ENCODE measurements around the gene HECTD4. TPM values are rescaled to one million over a fixed set of nuclear protein-coding genes. Genes with fewer than 3 reads are reported as not detected.

HECTD4 gene
- total RNA-seq, 1 experiment from 2014 or later: 31.2 TPM

DNA sequence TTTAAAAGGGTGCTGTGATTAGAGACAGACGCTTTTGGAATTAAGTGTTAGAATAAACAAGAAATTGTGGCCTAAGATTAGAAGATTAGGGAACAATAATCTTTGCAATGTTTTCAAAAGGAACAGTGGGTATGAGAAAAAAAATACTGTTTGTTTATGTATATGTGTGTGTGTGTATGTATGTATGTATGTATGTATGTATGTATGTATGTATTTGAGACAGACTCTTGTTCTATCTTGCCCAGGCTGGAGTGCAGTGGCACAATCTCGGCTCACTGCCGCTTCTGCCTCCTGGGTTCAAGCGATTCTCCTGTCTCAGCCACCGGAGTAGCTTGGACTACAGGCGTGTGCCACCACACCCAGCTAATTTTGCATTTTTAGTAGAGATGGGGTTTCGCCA lies 175.3 kb downstream of the HECTD4 start:
- H3K27ac ChIP-seq (ENCODE audit: low read depth, low read length): no peak overlapping the region
- no peak for DNase-seq (ENCODE audit: low read depth, low spot score)
- intact Hi-C loops (cut with micrococcal nuclease): no loop called here
- H3K36me3 ChIP-seq (ENCODE audit: control insufficient read depth in 1 of 2, insufficient read depth in 2 of 2, low read length in 2 of 2): peaks cover 5 to 12% of the 10 kb centered on the region in 2 experiments; a peak in 3 of 4 replicates
- POLR2A ChIA-PET: no interaction called here
- CTCF ChIA-PET: no interaction called here
- no peaks in the 10 kb centered on the region for H3K4me1 ChIP-seq (ENCODE audit: control insufficient read depth in 1 of 2, insufficient read depth in 2 of 2, low read length in 2 of 2)
- ATAC-seq: no peak
- H3K27me3 ChIP-seq (ENCODE audit: insufficient read depth, low read length): no peaks in the 10 kb centered on the region
- no peaks in the 10 kb centered on the region for H3K79me2 ChIP-seq (ENCODE audit: insufficient read depth, low read length)
- RAD21 ChIA-PET (ENCODE audit: low non-redundant PET in 1 of 2, low total read pairs in 2 of 2, uncharacterized antibody in 2 of 2, unreplicated experiment in 2 of 2): interaction anchor here in 1 of 2 experiments (0.6 kb wide), 1 partner anchor 88 kb away, joined by 6 read pairs; no protein-coding TSS in a partner anchor
- no peaks in the 10 kb centered on the region for H3K9me3 ChIP-seq (ENCODE audit: control insufficient read depth in 1 of 2, insufficient read depth in 1 of 2, low read depth in 1 of 2, low read length in 2 of 2)
- H4K20me1 ChIP-seq (ENCODE audit: insufficient read depth): no peaks in the 10 kb centered on the region
- H3K9me2 ChIP-seq (ENCODE audit: insufficient read depth): no peaks in the 10 kb centered on the region
- no peak overlapping the region for H3K4me2 ChIP-seq (ENCODE audit: low read length)
- no peak overlapping the region for H2AFZ ChIP-seq (ENCODE audit: low read depth, low read length, poor library complexity, severe bottlenecking)
- H3K9ac ChIP-seq (ENCODE audit: low read length): no peak overlapping the region
- H3K4me3 ChIP-seq (replicated peaks in 1 of 2; ENCODE audit: low read depth in 1 of 2, low read length in 2 of 2): no peak overlapping the region
- no TSS peak for BruUV-seq (replicated peaks)
- TF ChIP-seq ZFX (IDR thresholded peaks at IDR 0.05): no peak
- TF ChIP-seq JUND (IDR thresholded peaks at IDR 0.05): no peak
- TF ChIP-seq TCF7L2 (IDR thresholded peaks at IDR 0.05; ENCODE audit: borderline replicate concordance, extremely low read depth, insufficient read depth, insufficient read length): no peak
- no peak for TF ChIP-seq POLR2A (IDR thresholded peaks at IDR 0.05; ENCODE audit: borderline replicate concordance, extremely low read depth, insufficient read depth, insufficient read length)
- TF ChIP-seq, protein P1, sequence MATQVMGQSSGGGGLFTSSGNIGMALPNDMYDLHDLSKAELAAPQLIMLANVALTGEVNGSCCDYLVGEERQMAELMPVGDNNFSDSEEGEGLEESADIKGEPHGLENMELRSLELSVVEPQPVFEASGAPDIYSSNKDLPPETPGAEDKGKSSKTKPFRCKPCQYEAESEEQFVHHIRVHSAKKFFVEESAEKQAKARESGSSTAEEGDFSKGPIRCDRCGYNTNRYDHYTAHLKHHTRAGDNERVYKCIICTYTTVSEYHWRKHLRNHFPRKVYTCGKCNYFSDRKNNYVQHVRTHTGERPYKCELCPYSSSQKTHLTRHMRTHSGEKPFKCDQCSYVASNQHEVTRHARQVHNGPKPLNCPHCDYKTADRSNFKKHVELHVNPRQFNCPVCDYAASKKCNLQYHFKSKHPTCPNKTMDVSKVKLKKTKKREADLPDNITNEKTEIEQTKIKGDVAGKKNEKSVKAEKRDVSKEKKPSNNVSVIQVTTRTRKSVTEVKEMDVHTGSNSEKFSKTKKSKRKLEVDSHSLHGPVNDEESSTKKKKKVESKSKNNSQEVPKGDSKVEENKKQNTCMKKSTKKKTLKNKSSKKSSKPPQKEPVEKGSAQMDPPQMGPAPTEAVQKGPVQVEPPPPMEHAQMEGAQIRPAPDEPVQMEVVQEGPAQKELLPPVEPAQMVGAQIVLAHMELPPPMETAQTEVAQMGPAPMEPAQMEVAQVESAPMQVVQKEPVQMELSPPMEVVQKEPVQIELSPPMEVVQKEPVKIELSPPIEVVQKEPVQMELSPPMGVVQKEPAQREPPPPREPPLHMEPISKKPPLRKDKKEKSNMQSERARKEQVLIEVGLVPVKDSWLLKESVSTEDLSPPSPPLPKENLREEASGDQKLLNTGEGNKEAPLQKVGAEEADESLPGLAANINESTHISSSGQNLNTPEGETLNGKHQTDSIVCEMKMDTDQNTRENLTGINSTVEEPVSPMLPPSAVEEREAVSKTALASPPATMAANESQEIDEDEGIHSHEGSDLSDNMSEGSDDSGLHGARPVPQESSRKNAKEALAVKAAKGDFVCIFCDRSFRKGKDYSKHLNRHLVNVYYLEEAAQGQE (IDR thresholded peaks at IDR 0.05; ENCODE audit: low read depth): no peak
- no peak for TF ChIP-seq EZH2 (IDR thresholded peaks at IDR 0.05)
- TF ChIP-seq CBX3 (IDR thresholded peaks at IDR 0.05; ENCODE audit: low read depth): no peak
- no peak for TF ChIP-seq RAD21 (IDR thresholded peaks at IDR 0.05; ENCODE audit: low read depth)
- TF ChIP-seq SP1 (IDR thresholded peaks at IDR 0.05; ENCODE audit: low read depth): no peak
- no peak for TF ChIP-seq YY1 (IDR thresholded peaks at IDR 0.05; ENCODE audit: extremely low read depth, insufficient replicate concordance, low read depth, low read length)
- TF ChIP-seq FOSL1 (IDR thresholded peaks at IDR 0.05; ENCODE audit: low read depth): no peak
- no peak for TF ChIP-seq ELF1 (IDR thresholded peaks at IDR 0.05; ENCODE audit: borderline replicate concordance, low read depth)
- TF ChIP-seq, protein P2, sequence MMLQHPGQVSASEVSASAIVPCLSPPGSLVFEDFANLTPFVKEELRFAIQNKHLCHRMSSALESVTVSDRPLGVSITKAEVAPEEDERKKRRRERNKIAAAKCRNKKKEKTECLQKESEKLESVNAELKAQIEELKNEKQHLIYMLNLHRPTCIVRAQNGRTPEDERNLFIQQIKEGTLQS (IDR thresholded peaks at IDR 0.05): no peak
- TF ChIP-seq SIN3A (IDR thresholded peaks at IDR 0.05; ENCODE audit: low read depth): no peak
- no peak for TF ChIP-seq EZH2phosphoT487 (IDR thresholded peaks at IDR 0.05; ENCODE audit: borderline replicate concordance)
